GM23248 (cell line): ENCODE measurements around the gene MMP11.

Experiments used
- EZH2 ChIP-seq: fragments of 200-600 bp; sonication (generic); IDR thresholded peaks from 2 replicates; pipeline ENCODE4 v1.6.1; 2018; ENCODE audit warnings: antibody characterized with exemption, mild to moderate bottlenecking; ENCODE audit not compliant: insufficient read depth, poor library complexity, severe bottlenecking
- EZH2phosphoT487 ChIP-seq: fragments of 200-600 bp; sonication (generic); IDR thresholded peaks from 2 replicates; pipeline ENCODE4 v1.6.1; 2018; ENCODE audit warnings: antibody characterized with exemption, moderate library complexity, mild to moderate bottlenecking, low read depth; ENCODE audit not compliant: insufficient read depth

GRCh38 chr22:23767303-23767672 is 5.4 kb upstream of the MMP11 start:
- no peak for TF ChIP-seq EZH2
- TF ChIP-seq EZH2phosphoT487 = no peak
